GM12891 (cell line): ENCODE data around the gene PCDHB1.
"Not testable (repeated sequence)": the region's sequence is repeated elsewhere in the genome, so short reads cannot be mapped to it uniquely, and the experiment has no call there.

Experiments used
- DNase-seq: peaks from one replicate; pipeline ENCODE4 v3.0.0; 2011; ENCODE audit warnings: low spot score; ENCODE audit not compliant: insufficient read length
- FAIRE-seq: peaks from 2 replicates; lab custom pipeline; 2011; peaks lifted over from hg19 to GRCh38; lab: Jason Lieb, UNC
- PAX5 ChIP-seq: IDR thresholded peaks from 2 replicates; pipeline ENCODE4 v1.6.1; 2011; ENCODE audit warnings: low read length, moderate library complexity, mild to moderate bottlenecking; ENCODE audit not compliant: insufficient read depth, severe bottlenecking
- POLR2A ChIP-seq: IDR thresholded peaks from 2 replicates; pipeline ENCODE4 v1.6.1; 2011; ENCODE audit warnings: low read depth, low read length, control low read depth
- POLR2AphosphoS5 ChIP-seq: IDR thresholded peaks from 2 replicates; pipeline ENCODE4 v1.6.1; 2011; ENCODE audit warnings: low read depth, low read length, control low read depth
- POU2F2 ChIP-seq: IDR thresholded peaks from 2 replicates; pipeline ENCODE4 v1.6.1; 2011; ENCODE audit warnings: low read depth, mild to moderate bottlenecking, control low read depth, low read length, moderate library complexity
- SPI1 ChIP-seq: IDR thresholded peaks from 2 replicates; pipeline ENCODE4 v1.6.1; 2011; ENCODE audit warnings: low read depth, low read length, control low read depth
- TAF1 ChIP-seq: IDR thresholded peaks from 2 replicates; pipeline ENCODE4 v1.6.1; 2011; ENCODE audit warnings: low read depth, low read length, control low read depth

The PCDHB1 gene

DNA sequence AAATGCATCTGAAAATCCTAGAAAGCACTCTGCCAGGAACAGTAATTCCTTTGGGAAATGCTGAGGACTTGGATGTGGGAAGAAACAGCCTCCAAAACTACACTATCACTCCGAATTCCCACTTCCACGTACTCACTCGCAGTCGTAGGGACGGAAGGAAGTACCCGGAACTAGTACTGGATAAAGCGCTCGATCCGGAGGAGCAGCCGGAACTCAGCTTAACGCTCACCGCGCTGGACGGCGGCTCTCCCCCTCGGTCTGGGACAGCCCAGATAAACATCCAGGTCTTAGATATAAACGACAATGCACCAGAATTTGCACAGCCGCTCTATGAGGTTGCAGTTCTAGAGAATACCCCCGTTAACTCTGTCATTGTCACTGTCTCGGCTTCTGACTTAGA is 49.9 kb downstream of the PCDHB1 start:
- no peak for DNase-seq

DNA sequence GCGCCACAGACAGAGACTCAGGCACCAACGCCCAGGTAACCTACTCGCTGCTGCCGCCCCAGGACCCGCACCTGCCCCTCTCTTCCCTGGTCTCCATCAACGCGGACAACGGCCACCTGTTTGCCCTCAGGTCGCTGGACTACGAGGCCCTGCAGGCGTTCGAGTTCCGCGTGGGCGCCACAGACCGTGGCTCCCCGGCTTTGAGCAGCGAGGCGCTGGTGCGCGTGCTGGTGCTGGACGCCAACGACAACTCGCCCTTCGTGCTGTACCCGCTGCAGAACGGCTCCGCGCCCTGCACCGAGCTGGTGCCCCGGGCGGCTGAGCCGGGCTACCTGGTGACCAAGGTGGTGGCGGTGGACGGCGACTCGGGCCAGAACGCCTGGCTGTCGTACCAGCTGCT is 50.9 kb downstream of the PCDHB1 start:
- FAIRE-seq: not testable (repeated sequence)

More for the DNA sequence above, 49.9 kb downstream of the PCDHB1 start:
- FAIRE-seq: no peak
- TF ChIP-seq POLR2AphosphoS5 (no peak), TAF1 (no peak), PAX5 (no peak), POLR2A (no peak), SPI1 (no peak), POU2F2 (no peak)

DNA sequence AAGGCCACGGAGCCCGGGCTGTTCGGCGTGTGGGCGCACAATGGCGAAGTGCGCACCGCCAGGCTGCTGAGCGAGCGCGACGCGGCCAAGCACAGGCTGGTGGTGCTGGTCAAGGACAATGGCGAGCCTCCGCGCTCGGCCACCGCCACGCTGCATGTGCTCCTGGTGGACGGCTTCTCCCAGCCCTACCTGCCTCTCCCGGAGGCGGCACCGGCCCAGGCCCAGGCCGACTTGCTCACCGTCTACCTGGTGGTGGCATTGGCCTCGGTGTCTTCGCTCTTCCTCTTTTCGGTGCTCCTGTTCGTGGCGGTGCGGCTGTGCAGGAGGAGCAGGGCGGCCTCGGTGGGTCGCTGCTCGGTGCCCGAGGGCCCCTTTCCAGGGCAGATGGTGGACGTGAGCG is 51.3 kb downstream of the PCDHB1 start:
- not testable (repeated sequence) for FAIRE-seq, DNase-seq

More for the DNA sequence above, 50.9 kb downstream of the PCDHB1 start:
- DNase-seq: not testable (repeated sequence)

DNA sequence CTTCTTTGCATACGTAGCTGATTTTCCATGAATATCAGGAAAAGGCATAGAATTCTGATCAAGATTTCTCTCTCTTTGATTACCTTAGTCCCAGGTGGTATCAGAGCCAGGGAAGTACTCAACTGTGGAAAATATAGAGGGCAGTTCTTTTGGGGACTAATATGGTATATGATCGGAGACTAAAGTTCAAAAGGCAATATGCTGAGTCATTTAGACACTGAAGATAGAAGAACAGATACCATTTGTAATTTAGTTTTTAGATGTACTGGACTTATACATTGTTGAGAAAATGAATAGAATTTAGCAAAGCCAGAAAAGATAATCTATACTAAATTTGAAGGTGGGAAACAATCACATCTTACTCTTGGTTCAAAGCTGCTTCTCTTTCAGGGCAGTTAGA is 54.2 kb downstream of the PCDHB1 start:
- DNase-seq: no peak
- TF ChIP-seq PAX5 (no peak), POU2F2 (no peak), POLR2A (no peak), POLR2AphosphoS5 (no peak), TAF1 (no peak), SPI1 (no peak)
- FAIRE-seq: no peak
